ENCODE results near the gene COL23A1.

GRCh38 chr5:178235588-178235974, 354.6 kb downstream of the COL23A1 start:
- TF ChIP-seq GATA2 (IDR thresholded peaks at IDR 0.05; ENCODE audit: low read depth, low read length): no peak
- no peak for TF ChIP-seq GATA3 (IDR thresholded peaks at IDR 0.05; ENCODE audit: low read depth, low read length)

All from SH-SY5Y (cell line).